Activated naive CD4-positive, alpha-beta T cell treated with anti-CD3 and anti-CD28 coated beads for 36 hours (primary cell): Measurements from ENCODE around the gene RBM28. TPM values are rescaled to one million over a fixed set of nuclear protein-coding genes. Genes with fewer than 3 reads are reported as not detected.

Source experiments
- CTCF ChIA-PET: fragments of 350-600 bp; sonication (Branson Sonifier 250); formaldehyde crosslinking; loops from one replicate; lab custom pipeline; 2021; ENCODE audit warnings: antibody characterized with exemption; lab: Charles Lee
- DNase-seq: peaks from one replicate; pipeline ENCODE4 v3.0.0-alpha.2; 2020
- H3K27ac Mint-ChIP-seq: one replicate; pipeline ENCODE4 v1.8.0; 2021; ENCODE audit warnings: mild to moderate bottlenecking, mixed read lengths
- H3K27me3 Mint-ChIP-seq: one replicate; pipeline ENCODE4 v1.8.0; 2021; ENCODE audit warnings: low read depth, mixed read lengths
- H3K36me3 Mint-ChIP-seq: one replicate; pipeline ENCODE4 v1.8.0; 2021; ENCODE audit warnings: low read depth, mixed read lengths
- H3K4me1 Mint-ChIP-seq: one replicate; pipeline ENCODE4 v1.8.0; 2021; ENCODE audit warnings: low read depth, mixed read lengths
- H3K4me3 Mint-ChIP-seq: one replicate; pipeline ENCODE4 v1.8.0; 2021; ENCODE audit warnings: mild to moderate bottlenecking, moderate library complexity, mixed read lengths
- H3K9me3 Mint-ChIP-seq: one replicate; pipeline ENCODE4 v1.8.0; 2021; ENCODE audit warnings: mixed read lengths
- intact Hi-C: fragments of 100-400 bp; cut with micrococcal nuclease; formaldehyde crosslinking; loops from one replicate; pipeline ENCODE4 v1.15.1; 2023
- total RNA-seq, 2 experiments: library from RNA; stranded (reverse); gene quantifications; one replicate each; pipeline ENCODE4 v1.2.3, GENCODE V29; 2021

RBM28 gene
- total RNA-seq, 2 experiments from 2014 or later = 51.9 to 53.2 TPM

DNA sequence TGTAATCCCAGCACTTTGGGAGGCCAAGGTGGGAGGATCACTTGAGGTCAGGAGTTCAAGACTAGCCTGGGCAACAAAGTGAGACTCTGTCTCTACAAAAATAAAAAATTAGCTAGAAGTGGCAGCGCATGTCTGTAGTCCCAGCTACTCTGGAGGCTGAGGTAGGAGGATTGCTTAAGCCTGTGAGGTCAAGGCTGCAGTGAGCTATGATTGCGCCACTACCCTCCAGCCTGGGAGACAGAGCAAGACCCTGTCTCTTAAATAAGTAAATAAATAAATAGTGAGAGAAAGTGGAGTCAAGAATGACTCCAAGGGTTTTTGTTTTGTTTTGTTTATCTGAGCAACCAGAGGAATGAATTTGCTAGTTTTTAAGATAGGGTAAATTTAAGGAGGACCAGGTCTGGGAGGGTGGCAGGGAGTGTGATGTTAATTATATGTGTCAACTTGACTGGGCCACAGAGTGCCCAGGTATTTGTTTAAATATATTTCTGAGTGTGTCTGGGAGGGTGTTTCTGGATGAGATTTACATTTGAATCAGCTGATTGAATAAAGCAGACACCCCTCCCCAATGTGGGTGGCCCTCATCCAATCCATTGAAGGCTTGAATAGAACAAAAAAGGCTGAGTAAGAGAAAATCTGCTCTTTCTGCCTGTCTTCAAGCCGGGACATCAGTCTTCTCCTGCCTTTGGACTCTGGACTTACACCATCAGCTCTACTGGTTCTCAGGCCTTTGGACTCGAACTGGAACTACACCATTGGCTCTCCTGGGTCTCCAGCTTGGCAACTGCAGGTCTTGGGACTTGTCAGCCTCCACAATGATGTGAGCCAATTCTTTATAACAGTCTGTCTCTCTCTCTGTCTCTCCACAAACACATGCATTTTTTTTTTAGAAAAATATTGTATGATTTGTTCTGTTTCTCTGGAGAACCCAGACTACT lies 42.5 kb upstream of the RBM28 start:
- CTCF ChIA-PET = interaction anchor here (0.6 to 11.9 kb wide), 20 partner anchors 9 to 440 kb away, joined by 3 to 297 read pairs (median 6); partner anchors contain the start of gene RBM28
- Mint-ChIP-seq H3K4me1 (no peaks in the 10 kb centered on the region), H3K9me3 (no peaks in the 10 kb centered on the region), H3K4me3 (no peak overlapping the region), H3K27ac (no peak overlapping the region), H3K36me3 (no peaks in the 10 kb centered on the region), H3K27me3 (no peaks in the 10 kb centered on the region)
- no peak for DNase-seq
- intact Hi-C loops = loop anchor here (5.0 kb wide), 1 partner anchor 41 kb away; no protein-coding TSS in a partner anchor

DNA sequence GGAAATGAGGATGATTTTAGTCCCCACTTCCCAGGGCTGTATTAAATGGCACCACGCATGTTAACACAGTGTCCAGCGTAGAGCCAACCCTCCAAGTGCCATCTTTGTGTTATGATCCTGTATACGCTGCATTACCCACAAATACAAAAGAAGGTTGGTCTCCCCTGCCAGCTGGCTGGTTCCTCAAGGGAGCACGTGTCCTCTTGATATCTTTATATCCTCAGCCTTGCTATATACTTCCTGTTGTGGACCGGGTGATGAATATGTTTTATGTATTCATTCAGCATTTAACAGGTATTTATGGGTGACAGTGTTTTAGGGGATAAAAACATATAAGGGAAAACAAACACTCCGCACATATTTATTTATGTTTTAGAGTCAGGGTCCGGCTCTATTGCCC lies 41.0 kb upstream of the RBM28 start:
- no peak for DNase-seq
- H3K4me1 Mint-ChIP-seq = no peaks in the 10 kb centered on the region
- H3K27me3 Mint-ChIP-seq = no peaks in the 10 kb centered on the region
- no peaks in the 10 kb centered on the region for H3K9me3 Mint-ChIP-seq
- no peaks in the 10 kb centered on the region for H3K36me3 Mint-ChIP-seq
- H3K4me3 Mint-ChIP-seq = no peak overlapping the region
- no peak overlapping the region for H3K27ac Mint-ChIP-seq
- CTCF ChIA-PET = interaction anchor here (0.7 to 11.9 kb wide), 6 partner anchors 11 to 249 kb away, joined by 3 to 297 read pairs (median 5); partner anchors contain the start of gene RBM28
- intact Hi-C loops = loop anchor here (5.0 kb wide), 1 partner anchor 43 kb away; no protein-coding TSS in a partner anchor

DNA sequence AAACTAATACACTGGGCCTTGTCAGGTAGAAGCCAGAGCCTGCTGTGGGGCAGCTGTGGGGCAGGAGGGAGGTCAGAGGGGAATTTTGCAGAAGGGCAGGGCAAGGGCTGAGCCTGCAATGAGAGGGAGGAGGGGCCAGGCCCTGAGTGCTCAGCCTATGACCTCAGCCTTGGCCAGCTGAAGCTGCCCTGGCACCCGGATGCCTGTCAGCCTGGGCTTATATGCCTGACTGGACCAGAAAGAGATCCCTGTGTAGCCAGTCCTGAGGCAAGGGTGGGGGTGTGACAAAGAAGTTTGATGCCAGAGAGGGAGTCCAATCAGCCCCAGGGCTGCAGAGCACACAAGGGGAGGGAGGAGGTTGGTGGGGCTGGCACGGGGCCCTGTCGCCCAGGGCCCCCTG lies 40.1 kb upstream of the RBM28 start:
- Mint-ChIP-seq H3K27ac (no peak overlapping the region), H3K27me3 (no peaks in the 10 kb centered on the region), H3K9me3 (no peaks in the 10 kb centered on the region), H3K36me3 (no peaks in the 10 kb centered on the region), H3K4me3 (no peak overlapping the region), H3K4me1 (no peaks in the 10 kb centered on the region)
- no peak for DNase-seq
- CTCF ChIA-PET = interaction anchor here (1.0 to 11.9 kb wide), 5 partner anchors 9 to 42 kb away, joined by 3 to 297 read pairs (median 7); partner anchors contain the start of gene RBM28
- intact Hi-C loops = no loop called here

- no peak overlapping the region for H3K27ac Mint-ChIP-seq
- no peak overlapping the region for H3K4me3 Mint-ChIP-seq
- CTCF ChIA-PET = interaction anchor here (0.8 to 2.4 kb wide), 22 partner anchors 8 to 239 kb away, joined by 3 to 19 read pairs (median 3); partner anchors contain the start of gene RBM28
- H3K27me3 Mint-ChIP-seq = no peaks in the 10 kb centered on the region
- H3K9me3 Mint-ChIP-seq = no peaks in the 10 kb centered on the region
- no peaks in the 10 kb centered on the region for H3K36me3 Mint-ChIP-seq
- intact Hi-C loops = loop anchor here (2.0 kb wide), 1 partner anchor 28 kb away; the partner anchor contains the start of gene IMPDH1
- peak; percentile 61 for DNase-seq
- H3K4me1 Mint-ChIP-seq = no peaks in the 10 kb centered on the region
Observed at GRCh38 chr7:128381161-128381821, 37.6 kb upstream of the RBM28 start.

- Mint-ChIP-seq H3K27ac (no peak overlapping the region), H3K4me1 (no peaks in the 10 kb centered on the region), H3K4me3 (no peak overlapping the region), H3K27me3 (no peaks in the 10 kb centered on the region), H3K36me3 (no peaks in the 10 kb centered on the region), H3K9me3 (no peaks in the 10 kb centered on the region)
- no peak for DNase-seq
- intact Hi-C loops = loop anchor here (2.0 kb wide), 1 partner anchor 28 kb away; the partner anchor contains the start of gene IMPDH1
- CTCF ChIA-PET = interaction anchor here (0.6 to 2.4 kb wide), 17 partner anchors 7 to 238 kb away, joined by 3 to 19 read pairs (median 4); partner anchors contain the start of gene RBM28
Observed at GRCh38 chr7:128380483-128381106, 36.9 kb upstream of the RBM28 start.

- H3K27ac Mint-ChIP-seq = no peak overlapping the region
- intact Hi-C loops = loop anchor here (2.0 kb wide), 1 partner anchor 29 kb away; the partner anchor contains the start of gene IMPDH1
Observed at GRCh38 chr7:128379900-128380479, 36.3 kb upstream of the RBM28 start.

DNA sequence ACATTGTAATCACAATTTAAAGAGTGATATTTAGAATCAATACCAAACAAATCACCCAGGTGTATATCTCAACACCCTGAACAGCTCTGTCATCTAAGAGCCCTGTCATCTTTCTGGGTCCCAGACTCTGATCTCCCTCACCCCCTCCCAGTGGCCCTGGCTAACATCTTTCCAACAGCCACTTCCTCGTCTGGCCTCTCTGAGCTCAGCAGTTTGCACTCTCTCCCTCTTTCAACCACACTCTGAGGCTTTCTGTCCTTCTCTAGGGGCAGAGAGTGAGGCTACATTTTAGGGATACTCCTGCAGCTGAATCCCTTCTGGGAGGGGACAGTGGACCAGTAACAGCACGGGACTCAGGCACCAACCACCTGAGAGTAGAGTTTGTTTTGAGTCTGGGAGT lies 34.9 kb upstream of the RBM28 start:
- intact Hi-C loops = no loop called here
- no peaks in the 10 kb centered on the region for H3K9me3 Mint-ChIP-seq
- H3K27me3 Mint-ChIP-seq = peaks cover 2% of the 10 kb centered on the region
- CTCF ChIA-PET = interaction anchor here (0.6 to 3.7 kb wide), 3 partner anchors 9 to 266 kb away, joined by 3 to 23 read pairs (median 3); no protein-coding TSS in a partner anchor
- H3K4me1 Mint-ChIP-seq = no peaks in the 10 kb centered on the region
- H3K36me3 Mint-ChIP-seq = no peaks in the 10 kb centered on the region
- no peak overlapping the region for H3K27ac Mint-ChIP-seq
- no peak for DNase-seq
- H3K4me3 Mint-ChIP-seq = no peak overlapping the region

More at GRCh38 chr7:128379900-128380479, 36.3 kb upstream of the RBM28 start:
- DNase-seq = no peak
- H3K4me3 Mint-ChIP-seq = no peak overlapping the region
- H3K9me3 Mint-ChIP-seq = no peaks in the 10 kb centered on the region
- no peaks in the 10 kb centered on the region for H3K27me3 Mint-ChIP-seq
- CTCF ChIA-PET = interaction anchor here (0.6 to 2.4 kb wide), 12 partner anchors 7 to 138 kb away, joined by 3 to 19 read pairs (median 4); partner anchors contain the start of gene RBM28
- H3K4me1 Mint-ChIP-seq = no peaks in the 10 kb centered on the region
- H3K36me3 Mint-ChIP-seq = no peaks in the 10 kb centered on the region

GRCh38 chr7:128376077-128376476 lies 32.4 kb upstream of the RBM28 start:
- CTCF ChIA-PET = interaction anchor here (2.0 to 3.7 kb wide), 2 partner anchors 12 to 29 kb away, joined by 9 to 23 read pairs; no protein-coding TSS in a partner anchor
- intact Hi-C loops = no loop called here
- no peaks in the 10 kb centered on the region for H3K9me3 Mint-ChIP-seq

GRCh38 chr7:128374041-128374440 lies 30.3 kb upstream of the RBM28 start:
- Mint-ChIP-seq H3K36me3 (no peaks in the 10 kb centered on the region), H3K9me3 (no peaks in the 10 kb centered on the region), H3K27me3 (peaks cover 6% of the 10 kb centered on the region), H3K4me1 (no peaks in the 10 kb centered on the region), H3K27ac (no peak overlapping the region), H3K4me3 (no peak overlapping the region)
- intact Hi-C loops = no loop called here
- CTCF ChIA-PET = interaction anchor here (0.6 to 3.7 kb wide), 10 partner anchors 7 to 433 kb away, joined by 3 to 32 read pairs (median 5); no protein-coding TSS in a partner anchor
- no peak for DNase-seq

More at GRCh38 chr7:128376077-128376476, 32.4 kb upstream of the RBM28 start:
- no peak for DNase-seq
- Mint-ChIP-seq H3K36me3 (no peaks in the 10 kb centered on the region), H3K27ac (no peak overlapping the region), H3K4me3 (no peak overlapping the region), H3K27me3 (peaks cover 4% of the 10 kb centered on the region), H3K4me1 (no peaks in the 10 kb centered on the region)

DNA sequence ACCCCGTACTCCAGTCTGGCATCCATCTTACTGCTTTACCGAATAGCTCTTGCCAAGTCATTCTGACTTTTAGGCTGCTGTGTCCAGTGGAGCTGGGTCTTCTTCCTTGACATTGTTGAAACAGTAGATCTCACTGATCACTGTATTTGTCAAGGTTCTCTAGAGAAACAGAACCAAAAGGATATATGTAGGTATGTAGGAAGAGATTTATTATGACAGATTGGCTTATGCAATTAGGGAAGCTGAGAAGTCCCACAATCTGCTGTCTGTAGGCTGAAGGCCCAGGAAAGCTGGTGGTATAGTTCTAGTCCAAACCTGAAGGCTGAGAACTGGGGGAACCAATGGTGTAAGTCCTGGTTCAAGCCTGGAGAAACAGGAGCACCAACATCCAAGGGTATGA lies 29.9 kb upstream of the RBM28 start:
- Mint-ChIP-seq H3K36me3 (no peaks in the 10 kb centered on the region), H3K27me3 (peaks cover 6% of the 10 kb centered on the region), H3K27ac (no peak overlapping the region), H3K9me3 (no peaks in the 10 kb centered on the region), H3K4me3 (no peak overlapping the region), H3K4me1 (no peaks in the 10 kb centered on the region)
- DNase-seq = no peak
- intact Hi-C loops = no loop called here
- CTCF ChIA-PET = interaction anchor here (0.6 to 3.7 kb wide), 10 partner anchors 8 to 433 kb away, joined by 3 to 32 read pairs (median 4); no protein-coding TSS in a partner anchor

DNA sequence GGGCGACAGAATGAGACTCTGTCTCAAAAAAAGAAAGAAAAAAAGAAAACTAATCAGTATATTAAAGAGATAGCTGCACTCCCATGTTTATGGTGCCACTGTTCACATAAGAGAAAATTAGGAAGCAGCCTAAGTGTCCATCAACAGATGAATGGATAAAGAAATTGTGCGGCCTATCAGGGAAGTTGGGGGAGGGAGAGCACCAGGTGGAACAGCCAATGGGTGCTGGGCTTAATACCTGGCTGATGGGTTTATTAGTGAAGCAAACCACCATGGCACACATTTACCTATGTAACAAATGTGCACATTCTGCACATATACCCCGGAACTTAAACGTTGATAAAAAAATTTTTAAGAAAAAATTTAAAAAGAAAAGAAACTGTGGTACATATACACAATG lies 26.8 kb upstream of the RBM28 start:
- Mint-ChIP-seq H3K9me3 (no peaks in the 10 kb centered on the region), H3K4me1 (no peaks in the 10 kb centered on the region), H3K27me3 (peaks cover 12% of the 10 kb centered on the region), H3K27ac (no peak overlapping the region), H3K36me3 (no peaks in the 10 kb centered on the region), H3K4me3 (no peak overlapping the region)
- intact Hi-C loops = no loop called here
- CTCF ChIA-PET = interaction anchor here (1.2 to 3.7 kb wide), 2 partner anchors 11 to 17 kb away, joined by 5 to 32 read pairs; no protein-coding TSS in a partner anchor
- no peak for DNase-seq
